Activated CD8-positive, alpha-beta memory T cell treated with anti-CD3 and anti-CD28 coated beads, Interleukin-2, amount 50 U/mL, for 24 hours (primary cell): ENCODE results near the gene ZNF565.
"Not testable (repeated sequence)": the region's sequence is repeated elsewhere in the genome, so short reads cannot be mapped to it uniquely, and the experiment has no call there.

Experiments
- DNase-seq: peaks from one replicate; pipeline ENCODE4 v3.0.0-alpha.2; 2020; ENCODE audit errors: extremely low read depth

The ZNF565 gene

DNA sequence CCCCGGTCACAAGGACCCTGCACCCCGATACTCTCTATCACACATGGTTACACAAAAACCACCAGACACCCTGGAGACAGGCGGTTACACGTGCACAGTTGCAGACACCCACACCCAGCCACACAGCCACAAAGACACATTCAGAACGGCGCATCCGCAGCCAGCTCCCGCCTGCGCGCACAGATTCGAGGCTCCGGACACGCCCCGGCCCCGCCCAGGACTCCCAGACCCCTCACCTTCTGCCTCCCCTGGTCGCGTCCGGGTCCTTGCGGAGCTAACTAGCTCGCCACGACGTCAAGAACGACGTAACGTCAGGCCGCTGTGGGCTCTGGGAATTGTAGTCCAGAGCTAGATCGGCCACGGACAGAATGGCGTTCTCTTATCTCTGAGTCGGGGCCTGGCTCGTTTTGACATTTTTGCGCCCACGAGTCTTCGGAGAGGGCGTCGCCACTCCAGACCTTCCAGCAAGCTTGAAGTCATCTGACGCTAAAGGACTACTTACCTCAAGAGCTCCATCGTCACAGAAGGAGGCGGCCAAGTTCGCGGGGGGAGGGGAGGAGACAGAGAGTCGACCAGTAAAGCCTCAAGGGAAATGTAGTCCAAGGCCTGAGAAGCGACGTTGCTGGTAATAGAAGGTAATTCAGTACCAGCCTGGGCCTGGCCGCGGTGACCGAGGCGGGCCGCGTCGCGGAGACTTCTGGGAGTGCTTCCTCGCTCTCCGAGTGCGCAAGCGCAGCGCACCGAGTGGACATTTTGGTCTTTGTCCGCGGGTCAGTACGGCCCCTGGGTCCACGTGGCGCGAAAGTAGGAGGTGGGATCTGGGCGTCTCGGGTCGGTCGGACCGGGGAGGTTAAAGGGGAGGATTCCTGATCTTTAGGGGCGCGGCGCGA, at the start of gene ZNF565, which contains the start of gene ZNF146:
ZNF565 (minus strand) TSS at position 280 of the 890 bp plus-strand sequence. CDS start 12,680 bp downstream, outside the sequence.
ZNF146 (plus strand) TSS at position 721 of the 890 bp plus-strand sequence. CDS start 21,335 bp downstream, outside the sequence.
- DNase-seq: peak; percentile 95

DNA sequence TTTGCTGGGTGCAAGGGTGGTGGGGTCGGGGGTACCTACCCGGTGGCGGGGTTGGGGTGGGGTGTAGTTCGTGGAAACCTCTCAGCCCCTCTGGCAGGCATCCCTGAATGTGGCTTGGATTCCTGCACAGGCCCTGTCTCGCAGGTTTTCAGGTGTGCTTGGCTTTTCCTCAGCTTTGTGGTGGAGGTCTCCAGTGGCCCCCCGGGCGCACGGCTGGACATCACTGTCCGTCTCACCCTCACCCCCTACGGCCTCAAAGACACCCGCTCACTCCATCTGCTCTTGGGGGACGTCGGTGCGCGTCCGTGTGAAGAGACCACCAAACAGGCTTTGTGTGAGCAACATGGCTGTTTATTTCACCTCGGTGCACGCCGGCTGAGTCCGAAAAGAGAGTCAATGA, 44.7 kb upstream of the ZNF565 start:
- no peak for DNase-seq

DNA sequence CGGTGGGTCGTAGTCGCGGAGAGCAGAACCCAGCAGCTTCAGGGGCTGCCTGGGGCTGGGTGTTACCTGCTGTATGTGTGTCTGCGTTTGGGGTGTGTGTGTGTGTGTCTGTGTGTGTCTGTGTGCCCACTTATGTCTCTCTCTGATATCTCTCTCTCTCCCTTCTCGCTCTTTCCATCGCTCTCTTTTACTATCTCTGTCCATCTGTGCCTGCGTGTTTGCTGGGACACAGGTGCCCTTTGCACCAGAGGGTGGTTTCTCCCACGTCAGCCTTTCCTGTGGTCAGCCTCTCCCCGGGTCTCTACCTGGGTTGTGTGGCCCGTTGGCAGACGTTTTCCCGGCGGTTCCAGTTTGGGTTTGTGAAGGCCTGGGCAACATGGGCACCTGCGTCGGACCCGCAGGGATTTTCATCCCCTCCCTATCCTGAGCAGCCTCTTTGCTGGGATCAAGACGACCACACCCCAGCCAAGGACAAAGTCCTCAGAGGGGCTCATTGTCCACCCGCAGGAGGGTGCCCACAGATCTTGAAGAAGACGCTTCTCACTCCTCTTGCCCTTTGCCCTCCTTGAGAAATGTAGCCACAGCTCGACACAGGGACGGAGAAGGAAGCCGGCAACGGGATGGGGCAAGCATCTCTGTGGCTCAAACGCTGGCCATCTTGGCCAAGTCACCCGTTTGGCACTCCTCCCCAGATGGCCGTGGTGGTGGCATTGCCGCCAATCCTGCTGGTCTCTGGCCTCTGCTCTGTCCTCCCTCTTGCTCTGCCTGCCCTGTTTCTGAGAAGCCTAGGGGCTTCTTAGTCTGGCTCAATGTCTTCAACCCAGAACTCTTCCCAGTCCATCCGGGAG, 43.8 kb upstream of the ZNF565 start:
- DNase-seq: no peak

DNA sequence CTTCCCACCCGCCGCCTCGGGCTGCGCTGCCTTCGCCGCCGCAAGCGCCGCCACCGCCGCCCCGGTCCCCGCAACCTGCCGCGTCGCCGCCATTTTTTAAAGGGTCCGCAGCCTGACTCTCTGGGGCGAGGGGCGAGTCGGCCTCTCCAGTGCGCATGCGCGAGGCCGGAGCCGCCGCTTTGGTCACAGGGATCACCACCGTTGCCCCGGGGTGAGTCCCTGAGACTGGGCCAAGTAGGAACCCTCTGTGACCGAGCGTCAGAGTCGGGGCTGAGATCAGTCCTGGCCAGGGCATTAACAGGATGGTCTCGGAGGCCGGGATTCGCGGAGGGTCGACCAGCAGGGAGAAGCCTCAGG, 43.0 kb upstream of the ZNF565 start:
- DNase-seq: no peak

DNA sequence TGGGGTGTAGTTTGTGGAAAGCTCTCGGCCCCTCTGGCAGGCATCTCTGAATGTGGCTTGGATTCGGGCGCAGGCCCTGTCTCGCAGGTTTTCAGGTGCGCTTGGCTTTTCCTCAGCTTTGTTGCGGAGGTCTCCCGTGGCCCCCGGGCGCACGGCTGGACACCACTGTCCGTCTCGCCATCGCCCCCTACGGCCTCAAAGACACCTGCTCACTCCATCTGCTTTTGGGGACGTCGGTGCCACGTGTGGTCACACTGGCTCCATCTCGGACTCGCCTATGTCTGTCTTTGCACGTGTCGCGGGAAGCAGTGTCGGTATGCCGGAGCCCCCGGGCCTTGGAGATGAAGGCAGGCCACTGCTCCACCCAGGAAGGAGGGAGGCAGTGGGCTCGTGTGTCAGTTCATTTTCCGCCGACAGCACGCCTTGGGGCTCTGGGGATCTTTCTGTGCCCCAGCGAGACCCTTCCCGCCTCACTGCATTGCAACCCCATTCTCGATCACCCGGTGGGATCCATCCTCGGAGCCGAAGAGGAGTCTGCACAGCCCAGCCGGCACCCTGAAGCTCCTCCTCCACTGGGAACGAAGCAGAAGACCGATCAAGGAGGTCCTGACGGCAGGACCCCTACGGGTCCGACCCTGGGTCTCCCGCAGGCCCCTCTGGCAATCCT, 42.5 kb upstream of the ZNF565 start:
- no peak for DNase-seq

DNA sequence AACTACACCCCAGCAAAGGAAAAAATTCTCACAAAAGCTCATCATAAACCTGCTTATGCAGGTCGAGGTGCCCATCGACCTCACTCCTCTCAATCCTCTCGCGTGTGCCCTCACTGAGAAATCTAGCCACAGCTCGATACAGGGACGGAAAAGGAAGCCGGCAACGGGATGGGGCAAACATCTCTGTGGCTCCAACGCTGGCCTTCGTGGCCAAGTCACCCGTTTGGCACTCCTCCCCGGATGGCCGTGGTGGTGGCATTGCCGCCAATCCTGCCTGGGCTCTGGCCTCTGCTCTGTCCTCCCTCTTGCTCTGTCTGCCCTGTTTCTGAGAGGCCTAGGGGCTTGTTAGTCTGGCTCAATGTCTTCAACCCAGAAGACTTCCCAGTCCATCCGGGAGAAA, 41.6 kb upstream of the ZNF565 start:
- no peak for DNase-seq

DNA sequence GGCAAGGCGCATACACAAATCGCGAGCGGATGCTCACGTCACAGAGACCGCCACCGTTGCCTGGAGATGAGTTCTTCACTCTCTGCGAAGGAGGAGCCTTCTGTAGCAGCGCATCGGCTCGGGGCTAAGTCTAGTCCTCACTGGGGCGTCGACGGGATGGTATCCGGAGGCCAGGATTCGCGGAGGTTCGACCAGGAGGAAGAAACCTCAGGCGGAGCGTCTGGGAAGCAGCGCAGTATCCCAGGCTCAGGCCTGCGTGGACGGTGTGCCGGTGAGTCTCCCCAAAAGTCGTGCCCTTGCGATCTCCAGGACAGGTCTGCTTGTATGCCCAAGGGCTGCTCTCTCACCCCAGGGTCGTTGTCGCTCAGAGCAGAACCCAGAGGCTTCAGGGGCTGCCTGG, 40.9 kb upstream of the ZNF565 start:
- no peak for DNase-seq

DNA sequence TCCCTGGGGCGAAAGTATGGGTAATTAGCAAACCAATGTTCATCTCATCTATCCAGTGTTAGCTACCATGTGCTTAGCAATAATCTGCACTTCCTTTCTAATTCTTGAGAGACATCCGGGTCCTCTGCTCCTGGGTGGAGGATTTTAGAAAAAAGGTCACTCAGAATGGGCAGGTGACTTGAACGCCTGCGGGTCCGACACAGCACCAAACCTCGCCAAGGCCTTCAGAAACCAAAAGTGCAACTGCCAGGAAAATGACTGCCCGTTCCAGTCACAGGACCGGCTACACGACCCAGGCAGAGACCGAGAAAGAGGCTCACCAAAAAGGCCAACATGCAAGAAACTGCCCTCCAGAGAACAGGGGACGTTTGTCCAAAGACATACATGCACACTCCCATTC, 40.4 kb upstream of the ZNF565 start:
- DNase-seq: no peak

DNA sequence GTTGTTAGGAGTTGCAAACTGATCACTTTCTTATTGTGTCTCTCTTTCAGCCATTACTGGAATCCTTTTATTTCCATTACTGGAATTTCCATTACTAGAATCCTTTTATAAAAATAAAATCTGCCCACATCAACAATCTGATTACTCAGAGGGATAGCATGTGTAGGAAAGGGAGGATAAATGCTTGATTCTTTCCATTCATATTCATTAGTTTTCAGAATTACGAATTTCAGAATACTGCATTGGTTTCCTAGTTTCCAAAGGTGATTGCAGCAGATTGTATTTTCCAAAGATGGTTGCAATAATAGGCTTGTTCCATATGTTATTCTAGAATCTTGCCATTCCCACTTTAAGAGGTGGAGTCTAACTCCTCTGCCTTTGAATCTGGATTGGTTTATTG, 37.6 kb upstream of the ZNF565 start:
- no peak for DNase-seq

DNA sequence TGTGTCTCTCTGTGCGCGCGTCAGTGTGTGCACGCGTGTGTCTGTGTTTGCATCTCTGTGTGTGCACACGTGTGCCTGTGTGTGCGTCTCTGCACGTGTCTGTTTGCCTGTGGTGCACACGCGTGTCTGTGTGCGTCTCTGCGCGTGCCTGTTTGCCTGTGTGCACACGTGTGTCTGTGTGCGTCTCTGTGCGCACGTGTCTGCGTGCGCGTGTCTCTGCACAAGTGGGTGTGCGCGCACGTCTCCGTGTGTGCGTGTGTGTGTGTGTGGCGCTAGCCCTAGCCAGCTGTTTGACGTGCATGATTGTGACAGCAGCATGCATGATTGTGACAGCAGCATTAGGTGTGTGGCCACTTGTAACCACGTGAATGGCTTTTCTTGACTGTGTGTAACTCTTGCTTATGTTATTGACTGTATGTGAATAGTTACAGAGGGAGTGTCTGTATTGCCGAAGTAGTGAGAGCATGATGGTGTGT, 31.6 kb upstream of the ZNF565 start:
- DNase-seq: no peak

DNA sequence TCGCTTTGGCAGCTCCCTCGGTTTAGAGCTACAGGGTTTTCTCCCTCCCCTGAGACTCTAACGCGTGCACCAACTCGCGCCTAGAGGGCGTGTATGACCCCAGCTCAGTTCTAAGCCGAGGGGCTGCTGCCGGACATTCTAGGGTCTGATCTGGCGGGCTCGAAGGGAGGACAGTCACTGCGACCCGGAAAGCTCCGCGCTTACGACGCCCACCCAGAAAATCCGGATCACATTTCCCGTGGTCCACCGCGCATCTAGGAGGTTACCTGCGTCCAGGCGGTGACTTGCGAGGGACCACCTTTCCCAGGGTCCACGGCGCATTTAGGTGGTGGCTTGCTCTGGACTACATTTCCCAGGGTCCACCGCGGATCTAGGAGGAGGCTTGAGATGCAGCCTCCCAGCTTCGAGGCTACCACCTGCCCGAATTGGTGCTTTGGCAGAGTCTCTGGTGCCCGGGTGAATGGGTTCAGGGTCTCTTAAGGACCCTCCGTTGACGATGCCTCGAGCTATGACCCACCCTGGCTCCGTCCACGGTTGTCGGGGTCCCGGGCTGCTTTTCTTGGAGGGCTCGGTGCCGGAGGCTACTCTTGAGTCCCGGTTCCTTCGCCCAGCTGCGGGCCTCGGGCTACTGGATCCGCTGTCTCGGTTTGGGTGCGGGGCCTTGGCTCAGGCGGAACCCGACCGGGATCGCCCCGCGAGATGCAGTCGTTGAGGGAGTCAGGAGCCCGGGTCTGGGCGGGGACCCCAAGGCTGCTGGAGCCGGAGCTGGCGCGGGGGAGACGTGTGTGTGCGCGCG, 30.9 kb upstream of the ZNF565 start:
- DNase-seq: no peak

DNA sequence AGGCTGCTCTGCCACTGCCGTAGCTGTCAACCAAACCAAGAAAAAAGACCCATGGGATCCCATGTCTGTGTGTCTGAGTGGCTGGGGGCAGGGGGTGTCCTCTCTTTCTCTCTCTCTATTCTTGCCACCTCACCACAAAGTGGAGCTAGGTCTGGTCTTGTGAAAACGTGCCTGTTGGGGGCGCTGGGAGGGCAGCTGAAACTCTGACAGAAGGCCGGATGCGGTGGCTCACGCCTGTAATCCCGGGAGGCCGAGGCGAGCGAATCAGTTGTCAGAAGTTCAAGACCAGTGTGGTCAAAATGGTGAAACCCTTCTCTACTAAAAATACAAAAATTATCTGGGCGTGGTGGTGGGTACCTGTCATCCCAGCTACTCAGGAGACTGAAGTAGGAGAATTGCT, 29.6 kb upstream of the ZNF565 start:
- DNase-seq: no peak

DNA sequence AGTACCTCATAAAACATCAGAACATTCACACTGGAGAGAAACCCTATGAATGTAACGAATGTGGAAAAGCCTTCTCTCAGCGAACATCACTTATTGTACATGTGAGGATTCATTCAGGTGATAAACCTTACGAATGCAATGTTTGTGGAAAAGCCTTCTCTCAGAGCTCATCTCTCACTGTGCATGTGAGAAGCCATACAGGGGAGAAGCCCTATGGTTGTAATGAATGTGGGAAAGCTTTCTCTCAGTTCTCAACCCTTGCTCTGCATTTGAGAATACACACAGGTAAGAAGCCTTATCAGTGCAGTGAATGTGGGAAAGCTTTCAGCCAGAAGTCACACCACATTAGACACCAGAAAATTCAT, 22.5 kb upstream of the ZNF565 start:
- DNase-seq: no peak

DNA sequence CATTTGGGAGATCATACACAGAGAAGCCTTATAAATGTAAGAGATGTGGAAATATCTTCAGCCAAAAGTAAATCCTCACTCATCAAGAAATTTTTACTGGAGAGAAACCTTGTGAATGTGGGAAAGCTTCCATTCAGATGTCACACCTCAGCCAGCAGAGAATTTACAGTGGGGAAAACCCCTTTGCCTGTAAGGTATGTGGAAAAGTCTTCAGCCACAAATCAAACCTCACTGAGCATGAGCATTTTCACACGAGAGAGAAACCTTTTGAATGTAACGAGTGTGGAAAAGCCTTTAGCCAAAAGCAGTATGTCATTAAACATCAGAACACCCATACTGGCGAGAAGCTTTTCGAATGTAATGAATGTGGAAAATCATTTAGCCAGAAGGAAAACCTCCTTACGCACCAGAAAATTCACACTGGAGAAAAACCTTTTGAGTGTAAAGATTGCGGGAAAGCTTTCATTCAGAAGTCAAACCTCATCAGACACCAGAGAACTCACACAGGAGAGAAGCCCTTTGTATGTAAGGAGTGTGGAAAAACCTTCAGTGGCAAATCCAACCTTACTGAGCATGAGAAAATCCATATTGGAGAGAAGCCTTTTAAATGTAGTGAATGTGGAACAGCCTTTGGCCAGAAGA, 22.0 kb upstream of the ZNF565 start:
- DNase-seq: no peak

DNA sequence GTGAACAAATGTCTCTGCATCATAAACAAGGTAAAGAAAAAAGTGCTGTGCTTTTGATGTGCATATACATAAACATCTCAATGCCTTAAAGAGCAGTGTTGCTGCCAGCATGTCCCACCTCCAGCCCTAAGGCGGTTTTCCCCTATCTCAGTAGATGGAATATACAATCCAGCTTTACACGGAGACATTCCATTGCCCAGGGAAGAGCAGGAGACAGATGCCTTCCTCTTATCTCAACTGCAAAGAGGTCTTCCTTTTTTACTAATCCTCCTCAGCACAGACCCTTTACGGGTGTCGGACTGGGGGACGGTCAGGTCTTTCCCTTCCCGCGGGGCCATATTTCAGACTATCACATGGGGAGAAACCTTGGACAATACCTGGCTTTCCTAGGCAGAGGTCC, 19.2 kb upstream of the ZNF565 start:
- DNase-seq: not testable (repeated sequence)

DNA sequence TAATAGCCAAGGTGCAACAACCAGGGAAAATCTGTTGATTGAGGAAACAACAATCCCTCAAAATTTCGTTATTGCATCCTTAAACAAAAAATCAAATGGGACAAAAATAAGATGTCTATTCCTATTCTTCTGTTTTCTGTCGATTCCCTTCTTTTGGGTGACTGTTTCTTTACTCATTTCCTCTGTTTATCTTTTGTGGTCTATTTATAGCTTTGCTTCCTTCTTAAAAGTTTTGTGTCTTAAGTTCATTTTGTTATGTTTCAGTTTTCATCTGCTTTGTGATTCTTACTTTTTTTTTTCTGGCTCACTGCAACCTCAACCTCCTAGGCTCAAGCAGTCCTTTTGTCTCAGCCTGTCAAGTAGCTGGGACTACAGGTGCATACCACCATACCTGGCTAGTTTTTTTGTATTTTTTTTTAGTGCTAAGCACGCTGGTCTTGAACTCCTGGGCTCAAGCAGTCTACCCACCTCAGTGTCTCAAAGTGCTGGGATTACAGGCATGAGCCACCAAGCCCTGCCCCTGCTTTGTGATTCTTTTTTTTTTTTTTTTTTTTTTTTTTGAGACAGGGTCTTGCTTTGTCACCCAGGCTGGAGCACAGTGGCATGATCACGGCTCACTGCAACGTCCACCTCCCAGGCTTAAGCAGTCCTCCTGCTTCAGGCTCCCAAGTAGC, 10.9 kb upstream of the ZNF565 start:
- no peak for DNase-seq

DNA sequence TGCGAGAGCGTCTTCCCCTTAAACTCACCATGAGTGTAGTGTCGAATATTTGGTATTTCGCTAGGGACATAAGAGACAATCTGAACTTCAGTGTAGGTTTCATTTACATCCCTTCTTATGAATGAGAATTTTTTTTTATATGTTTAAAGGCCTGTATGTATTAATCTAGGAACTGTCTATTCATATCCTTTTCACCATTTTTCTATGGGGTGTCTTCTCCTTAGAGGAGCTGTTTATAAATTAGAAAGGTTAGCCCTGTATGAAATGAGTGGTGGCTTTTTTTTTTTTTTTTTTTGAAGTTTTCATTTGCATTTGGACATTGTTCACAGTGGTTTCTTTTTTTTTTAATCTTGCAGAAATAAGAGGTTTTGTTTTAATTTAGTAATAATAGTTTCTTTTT, 8.0 kb upstream of the ZNF565 start:
- DNase-seq: no peak

DNA sequence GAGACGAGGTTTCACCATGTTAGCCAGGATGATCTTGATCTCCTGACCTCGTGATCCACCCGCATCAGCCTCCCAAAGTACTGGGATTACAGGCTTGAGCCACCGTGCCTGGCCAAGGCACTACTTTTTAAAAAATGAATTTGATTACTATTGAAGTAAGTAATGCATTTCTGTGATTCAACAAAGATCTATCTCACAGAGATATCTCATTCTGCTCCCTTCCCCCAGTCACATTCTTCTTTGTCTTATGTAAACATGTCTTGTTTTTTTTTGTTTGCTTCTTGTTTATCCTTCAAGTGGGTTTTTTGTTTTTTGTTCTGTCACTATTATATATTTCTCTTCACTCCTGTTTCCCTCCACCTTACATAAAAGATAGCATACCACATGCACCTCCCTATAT, 7.0 kb upstream of the ZNF565 start:
- DNase-seq: no peak

DNA sequence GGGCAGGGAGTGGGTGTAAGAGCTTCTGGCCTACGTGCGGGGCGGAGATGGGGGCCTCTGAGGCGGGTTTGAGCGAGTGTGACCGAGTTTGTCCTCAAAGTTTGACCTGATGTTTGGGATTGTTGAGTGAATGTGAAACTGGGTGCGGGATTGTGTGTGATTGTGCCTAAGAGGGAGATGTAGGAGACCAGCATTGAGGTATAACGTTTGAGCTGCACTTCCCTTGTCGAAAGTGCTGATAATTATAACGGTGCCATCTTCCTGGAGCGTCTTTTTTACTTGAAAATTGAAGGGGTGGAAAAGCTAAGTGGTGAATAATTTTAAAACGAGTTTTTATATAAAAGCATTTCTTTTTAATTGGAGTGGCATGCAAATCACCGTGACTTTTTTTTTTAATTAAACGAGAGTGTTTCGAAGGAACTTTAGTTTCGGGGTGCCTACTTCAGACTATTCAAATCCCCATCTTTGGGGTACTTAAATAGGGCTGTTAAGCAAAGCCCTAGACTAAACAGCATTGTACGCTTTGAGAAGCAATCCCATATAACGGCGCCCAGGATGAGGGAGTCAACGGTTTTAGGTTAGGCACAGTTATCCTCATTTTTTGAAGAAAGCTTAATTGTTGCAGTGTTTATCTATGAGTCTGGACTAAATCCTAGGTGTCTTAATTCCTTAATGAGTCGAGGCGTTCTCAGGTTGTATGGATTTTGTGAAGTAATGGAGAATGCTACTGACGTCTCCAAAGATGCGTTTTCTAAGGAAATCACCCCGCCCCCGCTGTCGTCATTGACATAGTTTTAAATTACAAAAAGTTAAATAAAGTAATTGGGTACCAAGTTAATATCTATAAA, 1.0 kb upstream of the ZNF565 start:
- DNase-seq: no peak
